Small intestine (tissue), 4 donors: Measurements from ENCODE around the gene C1R. TPM values are rescaled to one million over a fixed set of nuclear protein-coding genes. Genes with fewer than 3 reads are reported as not detected.

Experiments
- polyA plus RNA-seq, 4 donors: library from polyadenylated mRNA; stranded (reverse) in 3 of 4; unstranded in 1 of 4; fragments of 200-250 nt in 3 of 4; fragments of 120-200 nt in 1 of 4; gene quantifications; one replicate each; pipeline versions ENCODE4 v1.2.1 to v1.2.3, GENCODE V29; 2013
- donor health status: healthy with polysubstance abuse.
- donor health status: Bipolar disorder and iron deficiency.
- donor health status: healthy.

The C1R gene
- polyA plus RNA-seq, 4 donors = 4.5 to 254 (median 22.9) TPM

Other genes starting within 250 kb of the C1R start
- 10 to 100 TPM; 30.3 to 99.1 (median 49.0) TPM for gene CDCA3, start 241.2 kb downstream of the C1R start, polyA plus RNA-seq
- gene USP5, start 240.3 kb downstream of the C1R start, polyA plus RNA-seq = 10 to 100 TPM; 31.9 to 54.0 (median 39.2) TPM
- 1,000 to 10,000 TPM in 2 of 4 donors, 100 to 1,000 TPM in 2; 574 to 1,439 (median 1,040) TPM for gene TPI1, start 224.9 kb downstream of the C1R start, polyA plus RNA-seq
- 10 to 100 TPM in 3 of 4 donors, 1 to 10 TPM in 1; 9.7 to 22.5 (median 12.7) TPM for gene SPSB2, start 219.1 kb downstream of the C1R start, polyA plus RNA-seq
- 1 to 10 TPM; 3.6 to 8.2 (median 4.7) TPM for gene LRRC23, start 187.6 kb downstream of the C1R start, polyA plus RNA-seq
- 10 to 100 TPM in 1 of 4 donors, 1 to 10 TPM in 2, under 1 TPM in 1; 0.67 to 19.1 (median 3.1) TPM for gene ENO2, start 177.9 kb downstream of the C1R start, polyA plus RNA-seq
- 10 to 100 TPM; 34.0 to 63.3 (median 46.2) TPM for gene ATN1, start 164.5 kb downstream of the C1R start, polyA plus RNA-seq
- gene RNU7-1, start 148.6 kb downstream of the C1R start, polyA plus RNA-seq = not detected
- gene C12orf57, start 148.4 kb downstream of the C1R start, polyA plus RNA-seq = 100 to 1,000 TPM; 119 to 379 (median 273) TPM
- 10 to 100 TPM; 37.4 to 81.1 (median 58.7) TPM for gene PTPN6, start 141.1 kb downstream of the C1R start, polyA plus RNA-seq
- 100 to 1,000 TPM; 165 to 311 (median 212) TPM for gene PHB2, start 121.8 kb downstream of the C1R start, polyA plus RNA-seq
- 10 to 100 TPM; 12.3 to 39.3 (median 23.2) TPM for gene EMG1, start 121.5 kb downstream of the C1R start, polyA plus RNA-seq
- gene LPCAT3, start 74.0 kb downstream of the C1R start, polyA plus RNA-seq = 10 to 100 TPM; 67.8 to 95.9 (median 77.3) TPM
- 100 to 1,000 TPM in 1 of 4 donors, 10 to 100 TPM in 2, 1 to 10 TPM in 1; 4.7 to 196 (median 35.0) TPM for gene C1S, start 31.7 kb downstream of the C1R start, polyA plus RNA-seq
- gene C1RL, start 16.8 kb upstream of the C1R start, polyA plus RNA-seq = 10 to 100 TPM in 3 of 4 donors, 1 to 10 TPM in 1; 10.0 to 77.1 (median 22.1) TPM
- gene RBP5, start 36.4 kb upstream of the C1R start, polyA plus RNA-seq = 10 to 100 TPM in 2 of 4 donors, 1 to 10 TPM in 1, under 1 TPM in 1; 0.67 to 19.0 (median 7.8) TPM
- gene CLSTN3, start 37.9 kb upstream of the C1R start, polyA plus RNA-seq = 10 to 100 TPM in 3 of 4 donors, 1 to 10 TPM in 1; 6.5 to 61.6 (median 13.8) TPM
- 10 to 100 TPM; 17.8 to 40.3 (median 28.2) TPM for gene PEX5, start 97.2 kb upstream of the C1R start, polyA plus RNA-seq
- not detected for gene ACSM4, start 211.6 kb upstream of the C1R start, polyA plus RNA-seq